Hematopoietic multipotent progenitor cell treated with erythropoietin and hydrocortisone succinate and interleukin-3 and kit ligand, for 17 days (in vitro differentiated cells): Measurements from ENCODE around the gene KRTAP4-7.
"Not testable (repeated sequence)": the region's sequence is repeated elsewhere in the genome, so short reads cannot be mapped to it uniquely, and the experiment has no call there.

Experiments used
- DNase-seq: peaks from one replicate; pipeline ENCODE4 v3.0.0-alpha.2; 2015; ENCODE audit warnings: low spot score

The KRTAP4-7 gene

DNA sequence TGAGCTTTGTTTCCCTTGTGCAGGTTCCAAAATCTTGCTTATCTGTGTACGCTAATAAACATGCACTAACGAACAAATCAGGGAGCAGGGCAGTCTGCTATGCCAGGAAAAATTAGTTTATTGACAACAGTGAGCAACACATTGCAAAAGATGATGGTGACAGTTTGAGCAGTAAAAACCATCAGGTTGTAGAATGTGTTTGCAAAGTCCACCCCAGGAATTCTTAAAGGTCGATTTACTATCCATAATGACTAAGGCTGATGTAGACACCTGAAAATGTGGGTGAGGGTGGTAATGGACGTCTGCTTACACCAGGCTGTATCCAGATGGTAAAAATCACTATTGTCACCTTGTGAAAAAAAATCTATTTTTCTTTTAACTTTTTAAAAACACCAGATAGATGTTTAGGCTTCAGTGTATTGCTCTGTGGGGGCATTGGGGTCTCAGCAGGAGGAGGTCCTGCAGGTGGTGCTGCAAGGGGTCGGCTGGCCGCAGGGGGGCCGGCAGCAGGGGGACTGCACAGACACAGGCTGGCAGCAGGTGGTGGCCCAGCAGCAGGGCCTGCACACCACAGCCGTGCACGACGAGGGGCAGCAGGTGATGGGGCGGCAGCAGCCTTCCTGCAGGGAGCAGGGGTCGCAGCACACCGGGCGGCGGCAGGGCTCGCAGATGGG is 18.8 kb upstream of the KRTAP4-7 start:
- not testable (repeated sequence) for DNase-seq

GRCh38 chr17:41065829-41066624 is 17.9 kb upstream of the KRTAP4-7 start, which contains the start of gene KRTAP2-4:
TSS of gene KRTAP2-4 (minus strand) at chr17:41065879. CDS start at chr17:41065845, 34 bp downstream.
- DNase-seq, result no peak

GRCh38 chr17:41067281-41067680 is 16.7 kb upstream of the KRTAP4-7 start:
- no peak for DNase-seq

DNA sequence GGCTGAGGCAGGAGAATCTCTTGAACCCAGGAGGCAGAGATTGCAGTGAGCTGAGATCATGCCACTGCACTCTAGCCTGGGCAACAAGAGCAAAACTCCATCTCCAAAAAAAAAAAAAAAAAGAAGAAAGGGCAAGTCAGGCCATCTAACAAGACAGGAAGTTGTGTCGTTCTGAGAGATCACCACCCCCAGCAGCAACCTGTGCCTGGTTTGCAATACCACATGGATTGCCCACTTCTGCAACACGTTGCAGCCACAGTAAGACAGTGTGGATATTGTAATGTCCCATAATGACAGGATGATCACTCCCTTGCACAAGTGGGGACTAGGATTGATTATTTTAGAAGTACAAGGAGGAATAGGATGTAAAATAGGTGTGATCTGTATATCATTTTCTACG is 14.9 kb upstream of the KRTAP4-7 start:
- DNase-seq, result no peak

DNA sequence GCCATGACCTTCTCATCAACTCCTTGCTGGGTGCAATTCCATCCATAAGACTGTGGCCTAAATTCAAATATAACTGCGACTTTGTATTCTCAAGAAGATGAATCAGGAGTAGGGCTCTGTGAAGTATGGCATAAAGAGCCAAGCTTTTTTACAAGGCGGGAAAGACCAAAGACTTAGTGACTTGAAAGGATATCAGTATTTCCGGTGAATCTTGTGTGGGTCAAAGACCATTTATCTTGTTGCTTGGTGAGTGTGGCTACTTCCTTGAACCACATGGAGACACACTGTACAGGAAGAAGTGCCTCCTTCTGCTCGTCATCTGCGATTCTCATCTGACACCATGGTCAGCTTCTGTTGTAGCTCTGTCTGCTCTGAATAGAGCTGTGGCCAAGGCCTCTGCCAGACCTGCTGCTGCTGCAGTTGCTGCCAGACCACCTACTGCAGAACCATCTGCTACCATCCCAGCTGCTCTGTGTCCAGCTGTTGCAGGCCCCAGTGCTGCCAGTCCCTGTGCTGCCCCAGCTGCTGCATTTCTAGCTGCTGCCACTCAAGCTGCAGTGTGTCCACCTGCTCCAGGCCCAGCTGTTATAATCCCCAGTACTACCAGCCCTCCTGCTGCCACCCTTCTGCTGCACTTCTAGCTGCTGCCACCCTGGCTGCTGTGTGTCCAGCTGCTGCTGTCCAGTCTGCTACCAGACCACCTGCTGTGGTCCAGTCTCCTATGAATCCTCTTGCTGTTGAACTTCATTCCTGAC is 12.2 kb upstream of the KRTAP4-7 start:
- DNase-seq, result no peak

DNA sequence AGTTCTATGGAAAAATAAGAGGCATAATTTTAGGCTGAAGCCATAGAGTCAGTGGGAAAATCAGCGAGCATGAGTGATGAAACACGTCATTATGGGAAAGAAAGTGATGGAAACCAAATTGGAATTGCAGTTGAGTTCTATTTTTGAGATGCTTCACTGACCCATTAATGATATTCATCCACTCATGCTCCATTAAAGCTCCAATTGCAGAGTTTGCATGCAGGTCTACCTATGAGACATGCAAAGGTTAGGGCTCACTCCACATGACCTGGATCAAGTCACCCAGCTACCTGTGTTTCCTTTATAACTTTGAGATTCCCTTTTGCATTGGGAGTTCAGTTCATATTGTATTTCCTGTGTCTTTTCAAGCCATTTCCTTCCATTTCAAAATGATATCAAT is 10.3 kb upstream of the KRTAP4-7 start:
- no peak for DNase-seq

- DNase-seq, result no peak
These were observed 7.2 kb upstream of the KRTAP4-7 start for GRCh38 chr17:41076788-41077187.

- no peak for DNase-seq
These were observed 1.3 kb upstream of the KRTAP4-7 start for GRCh38 chr17:41082626-41083025.

DNA sequence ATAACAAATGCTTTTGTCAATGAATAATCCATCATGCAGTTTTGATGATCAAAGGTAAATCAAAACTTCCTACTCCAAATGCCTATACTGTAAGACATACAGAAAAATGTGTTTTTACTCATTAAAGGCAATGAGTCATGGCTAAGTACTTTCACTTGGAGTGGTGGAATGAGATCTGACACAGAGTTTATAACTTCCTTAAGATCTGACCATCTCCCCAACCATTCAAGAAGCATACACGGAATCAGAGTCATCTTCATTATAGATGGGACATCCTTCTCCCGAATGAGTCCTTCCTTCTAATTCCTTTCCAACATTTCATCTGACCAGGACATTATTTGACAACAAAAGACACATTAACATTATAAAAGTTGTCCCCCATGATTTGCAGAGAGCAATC is 523 bp upstream of the KRTAP4-7 start:
- not testable (repeated sequence) for DNase-seq

- not testable (repeated sequence) for DNase-seq
These were observed 4.9 kb downstream of the KRTAP4-7 start for GRCh38 chr17:41088760-41089352.

DNA sequence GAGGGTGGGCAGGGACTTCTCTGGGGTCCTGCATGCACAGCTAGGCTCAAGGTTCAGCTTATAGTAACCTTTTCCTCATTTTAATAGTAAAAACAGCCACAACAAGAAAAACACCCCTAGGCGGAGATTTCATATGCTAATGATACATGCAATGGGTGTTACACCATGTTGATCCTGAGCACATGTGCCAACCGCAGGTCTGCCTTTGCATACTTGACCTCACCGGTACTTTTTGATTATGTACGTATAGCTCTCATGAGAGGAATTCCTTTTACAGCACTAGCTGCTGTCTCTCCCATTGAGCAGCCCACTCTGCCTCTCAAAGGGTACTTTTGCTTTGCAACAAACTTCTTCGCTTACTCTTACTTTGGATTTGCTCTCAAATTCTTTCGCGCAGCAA is 12.1 kb downstream of the KRTAP4-7 start:
- DNase-seq, result no peak

- DNase-seq, result no peak
These were observed 14.1 kb downstream of the KRTAP4-7 start, which contains the start of gene KRTAP4-8 for GRCh38 chr17:41098042-41098441. TSS of gene KRTAP4-8 (minus strand) at chr17:41098142. CDS start at chr17:41098084, 58 bp downstream.

DNA sequence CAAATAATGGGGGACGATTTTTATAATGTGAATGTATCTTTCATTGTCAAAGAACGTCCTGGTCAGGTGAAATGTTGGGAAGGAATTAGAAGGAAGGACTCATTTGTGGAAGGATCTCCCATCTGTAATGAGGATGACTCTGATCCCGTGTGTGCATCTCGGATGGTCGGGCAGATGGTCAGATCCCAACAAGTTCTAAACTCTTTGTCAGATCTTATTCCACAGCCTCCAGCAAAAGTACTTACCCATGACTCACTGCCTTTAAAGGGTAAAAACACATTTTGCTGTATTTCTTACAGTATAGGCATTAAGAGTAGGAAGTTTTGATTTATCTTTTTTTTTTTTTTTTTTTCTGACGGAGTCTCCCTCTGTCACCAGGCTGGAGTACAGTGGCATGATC is 14.5 kb downstream of the KRTAP4-7 start:
- no peak for DNase-seq

- not testable (repeated sequence) for DNase-seq
These were observed 15.9 kb downstream of the KRTAP4-7 start for GRCh38 chr17:41099682-41100480.

DNA sequence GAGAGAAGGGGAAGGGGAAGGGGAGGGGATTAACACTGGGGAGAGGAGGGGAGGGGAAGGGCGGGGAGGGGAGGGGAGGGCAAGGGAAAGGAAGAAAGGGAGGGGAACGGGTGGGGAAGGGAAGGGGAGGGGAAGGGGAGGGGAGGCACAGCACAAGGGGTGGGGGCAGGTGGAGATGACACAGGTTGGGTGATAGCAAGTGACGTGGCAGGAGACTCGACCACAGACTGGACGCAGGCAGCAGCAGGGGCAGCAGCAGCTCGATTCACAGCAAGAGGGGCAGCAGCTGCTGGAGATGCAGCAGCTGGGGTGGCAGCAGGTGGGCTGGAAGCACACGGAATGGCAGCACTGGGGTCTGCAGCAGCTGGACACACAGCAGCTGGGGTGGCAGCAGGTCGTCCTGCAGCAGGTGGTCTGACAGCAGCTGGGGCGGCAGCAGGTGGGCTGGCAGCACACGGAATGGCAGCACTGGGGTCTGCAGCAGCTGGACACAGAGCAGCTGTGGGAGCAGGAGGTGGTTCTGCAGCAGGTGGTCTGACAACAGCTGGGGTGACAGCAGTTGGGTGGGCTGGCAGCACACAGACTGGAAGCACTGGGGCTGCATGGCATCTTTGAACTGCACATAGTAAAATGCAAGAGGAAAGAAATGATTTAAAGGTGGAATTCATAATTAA is 17.8 kb downstream of the KRTAP4-7 start, which contains the start of gene KRTAP4-16:
Gene KRTAP4-16, minus strand, starts transcription at position 624 of the 674 bp plus-strand sequence. Its CDS starts 0 bp downstream, at position 624.
- no peak for DNase-seq

DNA sequence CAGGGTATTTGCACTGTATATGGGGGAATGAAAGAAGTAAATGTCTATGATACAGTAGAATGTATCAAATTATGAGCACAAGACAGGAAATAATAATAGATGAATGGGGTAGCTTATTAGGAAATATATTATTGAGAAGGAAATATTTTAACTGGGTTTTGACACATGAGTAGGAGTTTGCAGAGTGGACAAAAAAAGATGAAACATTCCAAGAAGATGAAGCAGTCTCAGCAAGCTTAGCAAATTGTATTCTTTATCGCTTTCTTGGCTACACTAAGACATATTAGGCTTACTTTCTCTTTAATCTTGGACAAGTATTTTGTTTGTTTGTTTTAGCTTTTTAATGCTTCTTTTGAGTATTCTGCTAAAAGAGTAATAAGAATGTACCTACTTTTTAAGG is 19.9 kb downstream of the KRTAP4-7 start:
- DNase-seq, result no peak

DNA sequence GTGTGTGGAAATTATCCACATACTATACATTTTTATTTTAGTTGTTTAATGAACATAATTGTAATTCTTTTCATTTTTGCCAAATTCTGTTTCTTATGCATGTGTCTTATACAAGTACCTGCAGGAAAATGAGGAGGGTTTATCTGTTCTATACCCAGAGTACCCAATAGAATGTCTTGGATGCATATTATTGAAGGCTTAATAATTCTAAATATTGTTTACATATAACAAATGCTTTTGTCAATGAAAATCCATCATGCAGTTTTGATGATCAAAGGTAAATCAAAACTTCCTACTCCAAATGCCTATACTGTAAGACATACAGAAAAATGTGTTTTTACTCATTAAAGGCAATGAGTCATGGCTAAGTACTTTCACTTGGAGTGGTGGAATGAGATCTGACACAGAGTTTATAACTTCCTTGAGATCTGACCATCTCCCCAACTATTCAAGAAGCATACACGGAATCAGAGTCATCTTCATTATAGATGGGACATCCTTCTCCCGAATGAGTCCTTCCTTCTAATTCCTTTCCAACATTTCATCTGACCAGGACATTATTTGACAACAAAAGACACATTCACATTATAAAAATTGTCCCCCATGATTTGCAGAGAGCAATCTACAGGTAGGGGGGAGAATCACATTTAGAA is 20.6 kb downstream of the KRTAP4-7 start:
- DNase-seq, result not testable (repeated sequence)

- DNase-seq, result not testable (repeated sequence)
These were observed 21.4 kb downstream of the KRTAP4-7 start, which contains the start of gene KRTAP4-9 for GRCh38 chr17:41105347-41105746. TSS of gene KRTAP4-9 (plus strand) at chr17:41105389. CDS start at chr17:41105389, 0 bp downstream.

DNA sequence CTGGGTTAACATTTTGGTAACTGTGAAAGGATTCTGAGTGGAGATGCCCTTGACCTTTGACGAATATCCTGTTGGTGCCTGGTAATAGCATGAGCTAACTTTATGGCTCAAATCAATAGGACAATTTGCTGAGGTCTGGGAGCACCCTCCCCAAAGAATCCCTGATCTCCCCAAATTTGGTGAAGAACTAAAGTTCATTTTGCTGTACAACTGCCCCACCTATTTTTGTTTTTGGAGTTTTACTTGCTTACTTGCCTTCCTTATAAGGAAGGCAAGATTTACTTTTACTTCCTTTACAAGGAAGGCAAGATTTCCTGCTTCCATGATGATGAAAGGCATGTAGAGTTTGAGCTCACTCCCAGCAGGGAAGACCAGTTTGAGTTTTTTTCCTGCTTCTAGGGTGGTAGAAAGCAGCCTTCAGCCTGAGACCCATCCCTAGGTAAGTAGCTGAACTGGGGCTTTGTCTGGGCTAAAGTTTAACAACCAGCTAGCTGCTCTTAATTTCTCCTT is 24.0 kb downstream of the KRTAP4-7 start:
- DNase-seq, result no peak
